Measurements from ENCODE around the gene SPEM2. TPM values are rescaled to one million over a fixed set of nuclear protein-coding genes. Genes with fewer than 3 reads are reported as not detected.

Gene SPEM2
- total and polyA plus RNA-seq, 2 of the 4 experiments (the other 2 are of a cell fraction), result not detected

DNA sequence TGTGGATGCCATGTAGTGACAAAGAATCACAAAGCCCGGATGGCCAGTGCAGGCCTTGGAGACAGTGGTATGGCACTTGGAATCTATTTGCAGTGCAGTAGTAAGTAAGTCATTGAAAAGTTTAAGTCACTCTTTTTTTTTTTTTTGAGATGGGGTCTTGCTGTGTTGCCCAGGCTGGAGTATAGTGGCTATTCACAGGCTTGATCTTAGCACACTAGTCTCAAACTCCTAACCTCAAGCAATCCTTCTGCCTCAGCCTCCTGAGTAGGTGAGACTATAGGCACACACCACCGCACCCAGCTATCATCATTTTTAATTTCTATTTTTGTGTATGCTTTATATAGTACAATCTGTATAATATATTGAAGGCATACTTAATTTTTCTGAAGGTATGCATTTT is 26.8 kb upstream of the SPEM2 start (continued):
- no peak for TF ChIP-seq ELK1 (IDR thresholded peaks at IDR 0.05; ENCODE audit: borderline replicate concordance, low read depth, low read length)
- TF ChIP-seq NFE2L2 (IDR thresholded peaks at IDR 0.05; ENCODE audit: low read depth, low read length), result no peak

DNA sequence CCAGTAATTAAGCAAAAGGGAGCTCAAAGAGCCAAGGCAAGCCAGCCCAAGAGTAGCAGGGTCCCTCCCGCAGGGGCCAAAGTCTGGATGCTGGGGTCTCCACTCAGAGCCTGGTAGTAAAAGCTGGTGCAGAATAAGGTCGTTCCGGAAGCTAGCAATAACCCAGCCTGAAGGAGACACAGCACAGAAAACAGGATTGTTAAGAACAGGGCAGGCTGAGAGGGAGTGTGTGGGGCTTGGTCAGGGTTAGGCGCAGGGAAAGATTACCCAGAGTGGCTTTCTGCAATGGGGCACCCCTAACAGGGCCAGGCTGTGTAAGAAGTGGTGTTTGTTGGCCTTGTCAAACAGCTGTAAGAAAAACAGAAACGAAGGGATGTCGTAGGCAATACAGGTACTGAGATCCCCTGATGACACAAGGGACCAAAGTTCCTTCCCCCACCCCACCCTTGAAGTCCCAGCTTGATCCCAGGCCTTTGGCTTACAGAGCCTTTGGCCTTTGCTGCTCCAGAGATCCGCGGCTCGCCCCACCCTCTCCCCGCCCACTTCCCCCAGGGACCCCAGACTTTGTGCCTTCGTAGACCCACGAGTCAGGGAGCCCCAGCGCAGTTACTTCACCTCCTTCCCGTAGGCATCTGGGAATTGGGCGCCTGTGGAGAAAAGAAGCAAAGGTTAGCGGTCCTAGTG is 22.2 kb upstream of the SPEM2 start:
- peak overlapping the region; percentile 91 for H3K23ac ChIP-seq (ENCODE audit: low read depth, low read length)
- DNase-seq (no peak), ATAC-seq (ENCODE audit: low read depth) (no peak)
- peak overlapping the region; percentile 82 for H2AK5ac ChIP-seq (ENCODE audit: low read depth, low read length)
- peak overlapping the region; percentile 63 to 89 for H4K8ac ChIP-seq (ENCODE audit: low read depth in 2 of 2, low read length in 2 of 2)
- H2BK20ac ChIP-seq (ENCODE audit: low read depth, low read length), result no peak overlapping the region
- H3K4me2 ChIP-seq (ENCODE audit: low read depth, low read length), result peak overlapping the region; percentile 95
- peaks cover 11 to 51% of the 10 kb centered on the region in 2 experiments for H3K79me1 ChIP-seq (ENCODE audit: low read depth in 1 of 2, low read length in 2 of 2)
- ChIA-PET CTCF (interaction anchor here (0.8 kb wide), 1 partner anchor 33 kb away, joined by 4 read pairs; the partner anchor contains the start of gene TMEM102), POLR2A (ENCODE audit: unreplicated experiment) (interaction anchor here (0.6 to 1.7 kb wide), 4 partner anchors 9 to 198 kb away, joined by 3 to 6 read pairs (median 4); partner anchors contain the start of gene PLSCR3)
- peaks cover 7% of the 10 kb centered on the region for H4K20me1 ChIP-seq (ENCODE audit: insufficient read depth, low read length)
- H3K27ac ChIP-seq (ENCODE audit: insufficient read depth, low read length), result peak overlapping the region; percentile 75
- BruUV-seq (replicated peaks), result TSS peak; percentile 84
- H3K27me3 ChIP-seq (ENCODE audit: control insufficient read depth, insufficient read depth, low read length), result no peaks in the 10 kb centered on the region
- 43% methylated on average over 1 of the region's 16 CpGs; no CpG with 5 or more reads in 1 of the 2 experiments for WGBS, 2 experiments (ENCODE audit: extremely low coverage in 2 of 2, insufficient read length in 1 of 2)
- peak overlapping the region; percentile 64 for H3K4me3 ChIP-seq (ENCODE audit: insufficient read depth, low read depth, low read length)
- 0 out of 2 replicates have a peak overlapping the region, but pooled peaks have one; percentile 45 for H3K18ac ChIP-seq (ENCODE audit: low read depth, low read length)
- no peaks in the 10 kb centered on the region for H3K9me3 ChIP-seq (ENCODE audit: control insufficient read depth, insufficient read depth, low read length)
- in situ Hi-C loops (cut with MboI; ENCODE audit: low sequenced_read_pairs) (no loop called here), intact Hi-C loops (cut with micrococcal nuclease) (no loop called here), dilution Hi-C loops (cut with HindIII; ENCODE audit: low sequenced_read_pairs, unreplicated experiment) (no loop called here)
- peak overlapping the region; percentile 94 for H3K14ac ChIP-seq (replicated peaks; ENCODE audit: low read depth, low read length)
- H3K4me1 ChIP-seq (ENCODE audit: control insufficient read depth, insufficient read depth, low read length), result peaks cover 9% of the 10 kb centered on the region
- peak overlapping the region; percentile 100 for H2AFZ ChIP-seq (replicated peaks; ENCODE audit: low read length, poor library complexity)
- TF ChIP-seq BHLHE40 (IDR thresholded peaks at IDR 0.05; ENCODE audit: low read depth, low read length) (no peak), SMC3 (IDR thresholded peaks at IDR 0.05; ENCODE audit: low read depth, low read length) (no peak), RAD21 (IDR thresholded peaks at IDR 0.05; ENCODE audit: low read length) (no peak)
- H3K9me1 ChIP-seq (ENCODE audit: insufficient read depth, low read length), result no peaks in the 10 kb centered on the region
- peak overlapping the region; percentile 50; the same call in 1 of the 2 replicates for H4K5ac ChIP-seq (ENCODE audit: low read depth, low read length)
- H2AK9ac ChIP-seq (replicated peaks; ENCODE audit: low read depth, low read length, poor library complexity), result peak overlapping the region; percentile 97
- H2BK5ac ChIP-seq (ENCODE audit: low read depth, low read length, poor library complexity, severe bottlenecking), result peak overlapping the region; percentile 61
- no peaks in the 10 kb centered on the region for H3K36me3 ChIP-seq (ENCODE audit: control insufficient read depth, insufficient read depth, low read length)
- peak overlapping the region; percentile 86 for H3K4ac ChIP-seq (ENCODE audit: low read depth, low read length)
- peak overlapping the region; percentile 84 for H3K9ac ChIP-seq (ENCODE audit: low read depth, low read length)
- H3K56ac ChIP-seq (ENCODE audit: extremely low read depth, insufficient read depth, low read length), result peak overlapping the region; percentile 64; the same call in 1 of the 2 replicates
- H2BK15ac ChIP-seq (ENCODE audit: low read depth, low read length), result no peak overlapping the region
- H4K91ac ChIP-seq (ENCODE audit: insufficient read depth, low read depth, low read length), result peak overlapping the region; percentile 71
- H2BK120ac ChIP-seq (ENCODE audit: low read depth, low read length), result peak overlapping the region; percentile 55; the same call in 1 of the 2 replicates
